ENCODE results near the gene CSTPP1.

GRCh38 chr11:47178737-47179654 is 242.4 kb downstream of the CSTPP1 start:
- TF ChIP-seq CTCF (IDR thresholded peaks at IDR 0.05; ENCODE audit: borderline replicate concordance, extremely low read depth, low read length, poor library complexity, severe bottlenecking) (no peak), EZH2 (IDR thresholded peaks at IDR 0.05; ENCODE audit: borderline replicate concordance, low read depth, low read length, severe bottlenecking) (no peak)

Measured in DND-41 (cell line).